Cerebellar cortex (tissue), 1 donor: Measurements from ENCODE around the gene LRP1.
"Not testable (repeated sequence)": the region's sequence is repeated elsewhere in the genome, so short reads cannot be mapped to it uniquely, and the experiment has no call there.

Experiments
- DNase-seq: peaks from one replicate; pipeline ENCODE4 v3.0.0-alpha.2; 2015; ENCODE audit warnings: low spot score

The LRP1 gene

DNA sequence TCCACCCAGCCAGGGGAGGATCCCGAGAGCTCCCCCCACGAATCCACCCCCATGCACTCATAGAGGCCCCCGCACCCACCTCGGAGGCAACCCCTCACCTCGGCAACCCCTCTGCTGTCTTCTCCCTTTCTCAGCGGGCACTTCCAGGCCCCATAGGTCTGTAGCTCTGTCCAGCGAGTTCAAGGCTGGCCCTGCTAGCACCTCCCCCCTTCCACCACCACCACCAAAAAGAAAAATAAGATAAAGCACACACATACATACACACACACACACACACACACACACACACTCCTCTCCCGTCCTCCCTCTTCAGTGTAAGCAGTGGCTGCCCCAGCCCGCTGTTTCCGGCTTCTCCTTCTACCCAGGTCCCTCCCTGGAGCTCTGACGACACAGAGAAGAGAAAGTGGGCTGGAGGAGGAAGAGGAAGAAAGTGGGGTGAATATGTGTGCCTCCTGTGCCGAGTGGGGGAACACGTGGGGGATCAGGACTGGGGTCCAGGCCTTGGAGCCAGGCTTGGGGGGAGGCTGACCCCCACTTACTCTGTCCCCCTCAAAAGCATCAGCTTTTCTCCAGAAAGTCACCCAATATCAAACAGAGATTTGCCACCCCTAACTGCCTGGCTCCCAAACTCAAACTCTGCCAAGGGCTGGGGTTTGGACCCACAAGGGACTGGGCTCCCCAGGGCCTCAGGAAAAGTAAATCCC is 17.1 kb upstream of the LRP1 start, which contains the start of gene STAT6:
STAT6 (minus strand) TSS at position 332 of the 704 bp plus-strand sequence. CDS start 3,084 bp downstream, outside the sequence.
- DNase-seq = no peak

DNA sequence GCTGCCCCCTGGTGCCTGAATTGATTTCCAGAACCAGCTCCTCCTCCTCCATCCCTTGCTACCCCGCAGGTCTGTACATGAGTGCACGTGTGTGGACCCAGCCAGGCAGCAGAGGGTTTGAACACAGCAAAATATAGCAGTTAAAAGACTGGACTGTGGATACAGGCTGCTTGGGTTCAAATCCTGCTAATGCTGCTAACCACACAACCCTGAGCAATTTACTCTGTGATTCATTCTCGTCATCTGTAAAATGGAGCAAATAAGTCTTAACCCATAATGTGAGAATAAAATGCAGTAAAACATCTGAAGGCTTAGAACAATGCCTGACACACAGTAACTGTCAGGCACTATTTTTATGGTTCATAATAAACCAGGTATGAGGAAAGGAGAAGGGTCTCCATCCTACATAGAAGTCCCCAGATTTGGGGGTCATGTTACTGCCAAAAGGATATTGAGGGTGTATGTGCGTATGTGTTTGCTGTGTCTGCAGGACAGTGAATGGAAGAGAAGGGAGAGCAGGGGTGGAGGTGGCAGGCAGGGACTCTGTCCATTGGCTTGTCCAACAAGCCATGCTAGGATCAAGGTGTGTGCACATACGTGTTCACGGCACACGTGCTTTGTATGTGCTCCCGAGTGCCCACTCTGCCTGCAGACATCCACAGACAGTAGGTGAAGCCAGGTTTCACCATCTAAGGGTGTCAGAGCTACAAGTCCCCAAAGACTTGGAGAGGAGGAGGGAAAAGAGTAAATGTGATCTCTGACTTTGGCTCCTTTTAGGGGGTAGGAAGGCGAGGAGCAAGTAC is 15.6 kb upstream of the LRP1 start:
- DNase-seq = no peak

DNA sequence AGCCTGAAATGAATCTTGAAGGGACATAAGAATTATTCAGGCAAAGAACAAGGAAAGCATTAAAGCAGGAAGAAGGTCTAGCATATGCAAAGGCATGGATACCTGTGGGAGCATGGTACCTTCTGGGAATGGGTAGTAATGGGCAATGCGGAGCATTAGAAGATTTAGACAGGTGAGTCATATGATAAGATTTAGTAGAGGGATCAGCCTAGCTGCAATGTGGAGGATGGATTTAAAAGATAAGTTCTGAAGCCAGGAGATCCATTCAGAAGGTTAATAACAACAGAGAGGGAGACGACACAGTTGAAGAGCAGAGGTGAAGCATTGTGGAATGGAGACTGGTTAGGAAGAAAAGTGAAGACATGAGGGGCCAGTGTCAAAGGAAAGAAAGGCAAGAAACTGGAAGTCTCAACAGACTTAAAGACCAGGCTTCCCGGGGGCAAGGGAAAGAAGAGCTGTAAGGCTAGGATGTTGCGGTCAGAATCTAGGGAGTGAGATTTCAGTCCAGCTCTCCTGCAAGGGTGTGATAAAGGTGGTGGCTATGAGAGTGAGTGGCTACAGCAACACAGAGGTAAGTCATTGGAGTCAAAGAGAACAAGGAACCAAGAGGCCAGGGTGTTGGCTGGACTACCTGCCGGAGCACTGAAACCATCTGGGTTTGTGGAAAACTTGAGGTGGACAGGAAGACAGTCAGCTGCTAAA is 11.6 kb upstream of the LRP1 start:
- no peak for DNase-seq

GRCh38 chr12:57118711-57119271 is 9.5 kb upstream of the LRP1 start:
- DNase-seq = no peak

GRCh38 chr12:57119294-57120085 is 8.8 kb upstream of the LRP1 start:
- no peak for DNase-seq

- not testable (repeated sequence) for DNase-seq
Measured at GRCh38 chr12:57120718-57121117, 7.6 kb upstream of the LRP1 start.

DNA sequence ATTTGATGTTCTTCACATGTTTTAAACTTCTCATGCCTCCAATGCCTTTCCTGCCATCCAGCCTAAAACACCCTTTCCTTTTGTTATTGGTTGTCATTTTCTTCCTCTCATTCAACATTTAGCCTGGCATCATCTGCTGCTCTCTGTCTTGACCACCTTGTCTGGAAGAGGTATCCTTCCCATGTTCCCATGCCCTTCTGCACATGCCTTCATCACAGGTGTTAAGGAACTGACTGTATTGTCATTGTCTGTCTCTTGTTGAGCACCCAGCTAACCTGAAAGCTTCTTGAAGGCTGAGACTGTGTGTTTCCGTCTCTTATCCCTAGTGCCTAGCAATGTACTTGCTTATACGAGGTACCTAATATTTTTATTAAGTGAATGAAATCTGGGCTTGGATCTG is 4.5 kb upstream of the LRP1 start:
- DNase-seq = no peak

- DNase-seq = peak; percentile 88
Measured at GRCh38 chr12:57124261-57124877, 3.9 kb upstream of the LRP1 start.

DNA sequence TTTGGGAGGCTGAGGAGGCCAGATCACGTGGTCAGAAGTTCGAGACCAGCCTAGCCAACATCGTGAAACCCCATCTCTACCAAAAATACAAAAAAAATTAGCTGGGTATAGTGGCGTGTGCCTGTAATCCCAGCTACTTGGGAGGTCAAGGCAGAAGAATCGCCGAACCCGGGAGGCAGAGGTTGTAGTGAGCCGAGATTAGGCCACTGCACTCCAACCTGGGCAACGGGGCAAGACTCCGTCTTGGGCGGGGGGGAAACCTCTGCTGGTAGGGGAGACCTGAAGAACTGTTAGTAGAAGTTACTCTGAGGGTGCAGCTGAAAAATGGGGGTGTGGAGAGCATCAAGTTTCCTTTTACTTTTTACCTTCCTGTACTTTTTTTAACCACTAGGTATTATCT is 2.2 kb upstream of the LRP1 start:
- DNase-seq = no peak

GRCh38 chr12:57126561-57126960 is 1.7 kb upstream of the LRP1 start:
- no peak for DNase-seq

DNA sequence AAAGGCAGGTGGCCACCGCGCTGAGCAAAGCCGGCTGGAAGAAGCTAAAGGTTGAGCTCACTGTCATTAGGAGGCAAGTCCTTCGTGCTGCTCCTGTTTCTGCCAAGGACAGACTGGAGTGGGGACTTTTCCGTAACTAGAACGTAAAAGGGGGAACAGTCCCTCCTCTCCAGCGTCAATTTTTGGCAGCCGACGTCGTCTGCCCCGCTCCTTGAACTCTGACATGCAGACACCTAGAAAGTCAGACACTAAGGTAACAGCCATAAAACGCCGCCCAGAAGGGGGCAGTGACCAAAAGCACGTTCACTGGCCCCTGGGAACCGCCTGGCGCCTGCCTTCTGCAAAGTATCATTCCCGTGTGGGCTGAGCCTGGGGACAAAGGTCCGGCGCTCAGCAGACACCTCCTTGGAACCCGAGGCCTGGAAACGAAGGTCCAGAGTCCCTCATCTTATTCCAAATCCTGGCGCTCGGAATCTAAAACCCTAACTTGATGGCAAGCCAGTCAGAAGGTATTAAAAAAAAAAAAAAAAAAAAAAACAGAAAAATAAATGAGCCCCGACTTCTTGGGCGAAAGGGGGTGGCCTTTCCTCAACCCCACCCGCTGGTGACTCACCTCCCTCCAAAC is 1.1 kb upstream of the LRP1 start:
- peak; percentile 77 for DNase-seq

- DNase-seq = no peak
Measured at GRCh38 chr12:57128519-57129247, 400 bp downstream of the LRP1 start.

DNA sequence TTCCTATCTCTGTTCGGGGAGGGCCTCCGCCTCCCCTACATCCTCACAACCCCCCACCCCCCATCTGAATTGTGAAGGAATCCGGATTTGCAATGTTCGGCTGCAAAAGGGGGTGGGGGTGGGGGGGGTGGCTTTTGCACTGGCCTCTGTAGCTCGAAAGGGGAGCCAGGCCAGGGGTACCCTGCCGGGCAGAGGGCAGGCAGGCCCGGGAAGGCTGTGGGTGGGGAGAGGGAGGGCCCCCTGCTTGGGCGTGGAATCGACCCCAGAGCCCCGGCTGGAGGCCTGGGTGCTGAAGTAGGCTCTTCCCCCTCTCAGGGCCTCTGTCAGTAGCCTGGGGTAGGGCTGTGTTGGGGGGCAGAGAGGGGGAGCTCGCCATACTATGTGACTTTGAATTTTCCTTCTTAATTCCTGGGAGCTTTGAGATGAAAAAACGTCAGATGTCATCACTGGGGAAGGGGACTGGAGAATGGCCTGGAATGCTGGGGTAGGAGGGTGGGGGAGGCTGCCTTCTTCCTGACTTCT is 1.1 kb downstream of the LRP1 start:
- no peak for DNase-seq

GRCh38 chr12:57129889-57130288 is 1.6 kb downstream of the LRP1 start:
- DNase-seq = no peak

DNA sequence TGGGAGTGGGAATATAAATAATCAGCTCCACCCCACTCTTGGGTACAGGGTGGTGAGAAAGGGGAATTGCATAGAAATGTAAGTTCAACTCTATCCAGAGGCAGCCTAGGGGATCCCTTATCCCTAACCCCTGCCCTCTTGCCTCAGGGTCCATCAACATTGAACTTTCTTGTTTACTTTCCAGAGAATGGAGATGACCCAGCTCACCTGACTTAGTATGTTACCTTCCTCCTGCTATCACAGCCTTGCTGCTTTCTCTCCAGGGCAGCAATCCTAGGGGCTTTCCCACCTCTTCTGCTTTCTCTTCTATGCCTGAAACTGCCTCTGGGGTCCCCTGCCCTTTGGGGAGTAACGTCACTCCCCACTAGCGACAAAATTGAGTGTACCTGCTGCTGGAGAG is 2.7 kb downstream of the LRP1 start:
- no peak for DNase-seq

GRCh38 chr12:57131896-57132744 is 3.8 kb downstream of the LRP1 start:
- DNase-seq = no peak

DNA sequence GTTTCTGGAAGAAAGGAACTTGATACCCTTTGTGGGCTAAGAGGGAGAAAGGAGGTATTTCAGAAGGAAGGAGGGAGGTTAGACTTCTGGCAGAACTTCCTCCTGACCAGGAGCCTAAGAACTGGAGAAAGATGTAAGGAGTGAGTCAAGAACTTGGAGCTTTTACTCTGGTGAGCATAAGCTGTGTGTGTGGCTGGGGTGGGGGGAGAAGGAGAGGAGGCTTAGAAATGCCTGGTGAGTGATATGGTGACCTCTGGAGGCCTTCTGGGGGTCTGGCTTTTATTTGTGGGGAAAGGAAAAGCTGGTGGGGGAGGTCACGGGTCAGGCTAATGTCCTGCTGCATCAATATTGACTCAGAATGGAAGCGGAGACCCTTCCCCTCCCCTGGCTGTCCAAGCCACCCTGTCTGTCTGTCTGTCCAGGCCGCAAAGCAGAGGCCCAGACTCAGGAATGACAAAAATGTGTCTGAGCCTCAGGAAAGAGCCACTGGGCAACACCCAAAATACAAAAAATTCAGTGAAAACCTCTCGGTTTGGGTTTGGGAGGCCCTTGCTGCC is 4.8 kb downstream of the LRP1 start:
- DNase-seq = no peak

DNA sequence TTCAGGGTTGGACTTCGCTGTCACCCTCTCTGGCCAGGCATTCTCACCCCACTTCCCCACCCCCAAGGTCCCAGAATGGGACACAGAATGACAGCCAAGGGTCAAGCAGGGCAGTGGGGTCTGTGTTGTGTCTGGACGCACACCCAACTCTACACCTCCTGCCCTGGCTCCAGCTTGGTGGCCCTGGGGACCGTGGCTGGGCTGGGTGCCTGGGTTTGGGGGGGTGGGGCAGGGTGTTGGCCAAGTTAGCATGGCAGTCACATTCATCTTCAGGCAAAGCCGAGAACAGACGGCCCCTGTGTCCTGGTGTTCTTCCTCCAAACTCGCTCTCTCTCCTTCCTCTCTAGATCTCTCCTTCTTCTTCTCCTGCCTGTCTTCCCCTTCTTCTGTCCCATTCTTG is 5.6 kb downstream of the LRP1 start:
- no peak for DNase-seq

GRCh38 chr12:57134949-57135348 is 6.7 kb downstream of the LRP1 start:
- DNase-seq = no peak
